H9 (cell line): ENCODE data around the gene ADAR. TPM values are rescaled to one million over a fixed set of nuclear protein-coding genes. Genes with fewer than 3 reads are reported as not detected.
A peak's percentile ranks its signal among the peaks of the same experiment; 100 is the strongest.

Experiments used
- DNase-seq: peaks from one replicate; pipeline ENCODE4 v3.0.0-alpha.2; 2017
- H2AFZ ChIP-seq: one replicate; pipeline ENCODE4 v1.6.1; 2013; ENCODE audit warnings: mild to moderate bottlenecking, low read length, control low read depth, moderate library complexity
- H2AK5ac ChIP-seq: 2 replicates; pipeline ENCODE4 v1.6.1; 2013; ENCODE audit warnings: low read length, control low read depth, mixed read lengths; ENCODE audit not compliant: insufficient read length
- H2BK120ac ChIP-seq: one replicate; pipeline ENCODE4 v1.6.1; 2013; ENCODE audit warnings: low read depth, mild to moderate bottlenecking, low read length, control low read depth, inconsistent platforms; ENCODE audit not compliant: poor library complexity, severe bottlenecking
- H2BK12ac ChIP-seq: 2 replicates; pipeline ENCODE4 v1.6.1; 2013; ENCODE audit warnings: low read length, control low read depth, mixed read lengths, low read depth; ENCODE audit not compliant: insufficient read length
- H2BK15ac ChIP-seq: 2 replicates; pipeline ENCODE4 v1.6.1; 2013; ENCODE audit warnings: low read depth, low read length, control low read depth
- H2BK20ac ChIP-seq: one replicate; pipeline ENCODE4 v1.6.1; 2013; ENCODE audit warnings: low read depth, mild to moderate bottlenecking, low read length, control low read depth, inconsistent platforms; ENCODE audit not compliant: poor library complexity, severe bottlenecking
- H2BK5ac ChIP-seq: 2 replicates; pipeline ENCODE4 v1.6.1; 2013; ENCODE audit warnings: low read length, control low read depth, mixed read lengths; ENCODE audit not compliant: insufficient read length
- H3K14ac ChIP-seq: 2 replicates; pipeline ENCODE4 v1.6.1; 2013; ENCODE audit warnings: low read length, control low read depth; ENCODE audit not compliant: insufficient read depth
- H3K18ac ChIP-seq: 2 replicates; pipeline ENCODE4 v1.6.1; 2013; ENCODE audit warnings: low read depth, mild to moderate bottlenecking, mixed read lengths, low read length, control low read depth; ENCODE audit not compliant: insufficient read length
- H3K23ac ChIP-seq: 2 replicates; pipeline ENCODE4 v1.6.1; 2013; ENCODE audit warnings: low read length, control low read depth, mixed read lengths, low read depth; ENCODE audit not compliant: insufficient read length
- H3K23me2 ChIP-seq: 2 replicates; pipeline ENCODE4 v1.6.1; 2013; ENCODE audit warnings: low read depth, mild to moderate bottlenecking, mixed read lengths, low read length, control low read depth; ENCODE audit not compliant: insufficient read length, poor library complexity, severe bottlenecking
- H3K27ac ChIP-seq: 2 replicates; pipeline ENCODE4 v1.5.1; 2013; ENCODE audit warnings: low read length, control low read depth, mixed read lengths, low read depth; ENCODE audit not compliant: insufficient read length
- H3K27me3 ChIP-seq: 2 replicates; pipeline ENCODE4 v1.6.1; 2013; ENCODE audit warnings: low read length, control low read depth, inconsistent platforms; ENCODE audit not compliant: insufficient read depth
- H3K4ac ChIP-seq: 2 replicates; pipeline ENCODE4 v1.6.1; 2013; ENCODE audit warnings: low read depth, mild to moderate bottlenecking, control low read depth, inconsistent platforms, low read length, moderate library complexity
- H3K4me1 ChIP-seq: 2 replicates; pipeline ENCODE4 v1.6.1; 2013; ENCODE audit warnings: low read length, control low read depth, inconsistent platforms; ENCODE audit not compliant: insufficient read depth
- H3K4me2 ChIP-seq: 2 replicates; pipeline ENCODE4 v1.6.1; 2013; ENCODE audit warnings: low read length, control low read depth, mixed read lengths; ENCODE audit not compliant: insufficient read length, insufficient read depth
- H3K56ac ChIP-seq: 2 replicates; pipeline ENCODE4 v1.6.1; 2013; ENCODE audit warnings: low read depth, mild to moderate bottlenecking, mixed read lengths, low read length, control low read depth; ENCODE audit not compliant: insufficient read length
- H3K79me1 ChIP-seq: 2 replicates; pipeline ENCODE4 v1.6.1; 2013; ENCODE audit warnings: low read depth, mild to moderate bottlenecking, moderate library complexity, low read length, control low read depth, inconsistent platforms; ENCODE audit not compliant: insufficient read depth, poor library complexity, severe bottlenecking
- H3K79me2 ChIP-seq: 2 replicates; pipeline ENCODE4 v1.6.1; 2013; ENCODE audit warnings: low read length, control low read depth, inconsistent platforms; ENCODE audit not compliant: insufficient read depth
- H3K9ac ChIP-seq: 2 replicates; pipeline ENCODE4 v1.6.1; 2013; ENCODE audit warnings: low read length, control low read depth, mixed read lengths; ENCODE audit not compliant: insufficient read length; ENCODE audit errors: extremely low read depth
- H3K9me3 ChIP-seq: one replicate; pipeline ENCODE4 v1.6.1; 2013; ENCODE audit warnings: low read depth, low read length, inconsistent platforms; ENCODE audit not compliant: control insufficient read depth
- H3T11ph ChIP-seq: one replicate; pipeline ENCODE4 v1.6.1; 2013; ENCODE audit warnings: mild to moderate bottlenecking, low read length, control low read depth, inconsistent platforms
- H4K20me1 ChIP-seq: one replicate; pipeline ENCODE4 v1.6.1; 2013; ENCODE audit not compliant: control insufficient read depth, insufficient read length, insufficient read depth
- H4K5ac ChIP-seq: 2 replicates; pipeline ENCODE4 v1.6.1; 2013; ENCODE audit warnings: low read depth, mild to moderate bottlenecking, mixed read lengths, low read length, control low read depth; ENCODE audit not compliant: insufficient read length
- H4K8ac ChIP-seq: replicated peaks from 2 replicates; pipeline ENCODE4 v1.6.1; 2013; ENCODE audit warnings: low read length, control low read depth, mixed read lengths, low read depth; ENCODE audit not compliant: insufficient read length
- H4K91ac ChIP-seq: 2 replicates; pipeline ENCODE4 v1.6.1; 2013; ENCODE audit warnings: low read depth, mild to moderate bottlenecking, moderate library complexity, mixed read lengths, low read length, control low read depth; ENCODE audit not compliant: insufficient read length
- H3K27ac Mint-ChIP-seq, 3 experiments: 2 replicates in 2 of 3; 3 replicates in 1 of 3; pipeline ENCODE4 v1.8.0; 2020 to 2021; ENCODE audit warnings: mixed read lengths in 3 of 3, mild to moderate bottlenecking in 1 of 3, moderate library complexity in 1 of 3
- H3K27me3 Mint-ChIP-seq: 2 replicates; pipeline ENCODE4 v1.8.0; 2021; ENCODE audit warnings: low read depth, mild to moderate bottlenecking, moderate library complexity, mixed read lengths
- H3K36me3 Mint-ChIP-seq, 3 experiments: 2 replicates in 2 of 3; 3 replicates in 1 of 3; pipeline ENCODE4 v1.8.0; 2020 to 2021; ENCODE audit warnings: low read depth in 3 of 3, mixed read lengths in 3 of 3; ENCODE audit not compliant: insufficient read depth in 1 of 3
- H3K4me1 Mint-ChIP-seq, 2 experiments: 2 replicates each; pipeline ENCODE4 v1.8.0; 2020; ENCODE audit warnings: mixed read lengths in 2 of 2
- H3K4me3 Mint-ChIP-seq, 2 experiments: 2 replicates in 1 of 2; 3 replicates in 1 of 2; pipeline ENCODE4 v1.8.0; 2020 to 2021; ENCODE audit warnings: mild to moderate bottlenecking in 2 of 2, mixed read lengths in 2 of 2, moderate library complexity in 1 of 2
- H3K9me3 Mint-ChIP-seq, 2 experiments: 2 replicates in 1 of 2; 3 replicates in 1 of 2; pipeline ENCODE4 v1.8.0; 2020; ENCODE audit warnings: mild to moderate bottlenecking in 2 of 2, mixed read lengths in 2 of 2, moderate library complexity in 1 of 2
- CTCF ChIP-seq: fragments of 200-600 bp; sonication (generic); conservative IDR thresholded peaks from 3 replicates; pipeline ENCODE4 v1.8.0; 2021; ENCODE audit warnings: antibody characterized with exemption, mild to moderate bottlenecking
- WGBS: extraction: QIAGEN DNeasy Blood & Tissue Kit; methylation state at CpG from one replicate; pipeline ENCODE4 v1.1.7; 2013; ENCODE audit warnings: missing lambda C conversion rate, low lambda C conversion rate, mixed read lengths; ENCODE audit not compliant: insufficient read length; ENCODE audit errors: extremely low coverage; 5-methylcytosine and 5-hydroxymethylcytosine counted together
- total RNA-seq: library from RNA; stranded (reverse); gene quantifications from 2 replicates; pipeline ENCODE4 v1.2.1, GENCODE V29; 2021

ADAR gene
- total RNA-seq, 1 experiment from 2014 or later: 236 TPM

DNA sequence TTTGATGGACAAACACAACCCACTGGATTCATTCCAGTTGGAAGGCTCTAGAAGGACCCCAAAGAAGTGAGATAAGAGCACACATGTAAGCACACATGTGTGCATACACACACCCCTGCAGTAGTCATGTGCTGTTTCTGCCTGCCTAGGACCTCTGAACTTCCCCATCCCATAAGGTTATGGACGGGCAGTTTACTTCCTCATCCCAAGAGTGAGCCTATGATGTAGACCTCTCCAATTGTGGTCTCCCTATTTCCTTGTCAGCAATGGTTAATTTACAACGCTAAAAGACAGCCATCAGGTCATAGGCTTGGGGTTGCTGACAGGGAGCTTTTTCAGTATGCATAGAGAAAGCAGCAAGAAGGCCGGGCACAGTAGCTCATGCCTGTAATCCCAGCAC, 15.4 kb upstream of the ADAR start:
- H3K9me3 Mint-ChIP-seq: no peaks in the 10 kb centered on the region; a peak in 1 of 5 replicates
- H4K8ac ChIP-seq: no peak overlapping the region
- no peak overlapping the region for H2BK5ac ChIP-seq
- TF ChIP-seq CTCF: no peak
- no peak overlapping the region for H2BK15ac ChIP-seq
- H3K4me3 Mint-ChIP-seq: no peak overlapping the region
- H3K23me2 ChIP-seq: peaks cover 7% of the 10 kb centered on the region
- H3K4ac ChIP-seq: no peak overlapping the region
- WGBS: no CpG with 5 or more reads among the region's 3 CpGs
- no peak overlapping the region for H3K56ac ChIP-seq
- H3K14ac ChIP-seq: no peak overlapping the region
- peaks cover 47% of the 10 kb centered on the region; the same call in 1 of the 2 replicates for H3K79me2 ChIP-seq
- H3K4me1 ChIP-seq: no peaks in the 10 kb centered on the region
- no peak overlapping the region for H3K9ac ChIP-seq
- no peak overlapping the region for H3K23ac ChIP-seq
- no peaks in the 10 kb centered on the region for H3K27me3 ChIP-seq
- H2AFZ ChIP-seq: no peak overlapping the region
- no peak overlapping the region for H3K27ac ChIP-seq
- H3K27me3 Mint-ChIP-seq: no peaks in the 10 kb centered on the region
- no peak overlapping the region for H3T11ph ChIP-seq
- no peak overlapping the region for H2BK20ac ChIP-seq
- peaks cover 6 to 17% (median 10%) of the 10 kb centered on the region in 3 experiments; a peak in 5 of 7 replicates for H3K36me3 Mint-ChIP-seq
- no peaks in the 10 kb centered on the region for H3K9me3 ChIP-seq
- H4K91ac ChIP-seq: no peak overlapping the region
- peaks cover 5% of the 10 kb centered on the region for H3K79me1 ChIP-seq
- DNase-seq: no peak
- H3K4me2 ChIP-seq: no peak overlapping the region
- H4K5ac ChIP-seq: no peak overlapping the region
- no peak overlapping the region for H2BK120ac ChIP-seq
- no peak overlapping the region for H3K18ac ChIP-seq
- H2BK12ac ChIP-seq: no peak overlapping the region
- H2AK5ac ChIP-seq: no peak overlapping the region
- H3K27ac Mint-ChIP-seq: peak overlapping the region in 2 of 3 experiments; percentile 25 to 33; a peak in 1 of 7 replicates
- H3K4me1 Mint-ChIP-seq: peaks cover 19 to 22% of the 10 kb centered on the region in 2 experiments
- no peaks in the 10 kb centered on the region for H4K20me1 ChIP-seq
